ENCODE results near the gene ABCG5. TPM values are rescaled to one million over a fixed set of nuclear protein-coding genes. Genes with fewer than 3 reads are reported as not detected.

Gene ABCG5
- total RNA-seq, 1 donor from 2014 or later = 0.96 TPM

- DNase-seq (ENCODE audit: low spot score) = no peak
Observed at GRCh38 chr2:43810452-43810851, 28.2 kb downstream of the ABCG5 start.

DNA sequence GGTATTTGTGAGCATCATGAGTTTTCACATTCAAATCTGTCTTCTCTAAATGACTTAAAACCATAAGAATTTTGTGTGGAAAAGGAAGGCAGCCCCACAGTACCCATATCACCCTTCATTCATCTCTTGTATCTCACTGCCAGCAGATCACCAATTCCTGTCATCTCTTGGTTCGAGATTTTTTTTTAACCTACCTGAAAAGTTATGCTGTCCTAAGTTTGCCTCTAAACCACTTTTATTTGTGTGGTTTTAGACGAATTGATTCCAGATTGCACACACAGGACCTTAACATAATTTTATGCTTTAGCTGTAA, 32.0 kb downstream of the ABCG5 start:
- no peak for DNase-seq (ENCODE audit: low spot score)

DNA sequence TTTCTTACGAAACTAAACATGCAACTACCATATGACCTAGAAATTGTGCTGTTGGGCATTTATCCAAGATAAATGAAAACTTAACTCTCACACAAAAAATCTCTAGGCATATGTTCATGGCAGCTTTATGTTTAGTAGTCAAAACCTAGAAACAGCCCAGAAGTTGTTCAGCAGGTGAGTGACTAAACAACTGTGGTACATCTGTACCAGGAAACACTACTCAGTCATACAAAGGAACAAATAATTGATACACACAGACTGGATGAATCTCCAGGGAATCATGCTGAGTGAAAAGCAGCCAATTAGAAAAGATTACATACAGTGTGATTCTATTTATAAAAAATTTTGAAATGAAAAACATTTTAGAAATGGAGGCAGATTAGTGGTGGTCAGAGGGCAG, 35.5 kb downstream of the ABCG5 start:
- DNase-seq (ENCODE audit: low spot score) = no peak

- DNase-seq (ENCODE audit: low spot score) = no peak
Observed at GRCh38 chr2:43802135-43802534, 36.5 kb downstream of the ABCG5 start.

GRCh38 chr2:43800894-43801293, 37.7 kb downstream of the ABCG5 start:
- DNase-seq (ENCODE audit: low spot score) = no peak

- DNase-seq (ENCODE audit: low spot score) = no peak
Observed at GRCh38 chr2:43798300-43798699, 40.3 kb downstream of the ABCG5 start.

GRCh38 chr2:43796206-43796605, 42.4 kb downstream of the ABCG5 start:
- DNase-seq (ENCODE audit: low spot score) = no peak

- no peak for DNase-seq (ENCODE audit: low spot score)
Observed at GRCh38 chr2:43794956-43795355, 43.7 kb downstream of the ABCG5 start.

DNA sequence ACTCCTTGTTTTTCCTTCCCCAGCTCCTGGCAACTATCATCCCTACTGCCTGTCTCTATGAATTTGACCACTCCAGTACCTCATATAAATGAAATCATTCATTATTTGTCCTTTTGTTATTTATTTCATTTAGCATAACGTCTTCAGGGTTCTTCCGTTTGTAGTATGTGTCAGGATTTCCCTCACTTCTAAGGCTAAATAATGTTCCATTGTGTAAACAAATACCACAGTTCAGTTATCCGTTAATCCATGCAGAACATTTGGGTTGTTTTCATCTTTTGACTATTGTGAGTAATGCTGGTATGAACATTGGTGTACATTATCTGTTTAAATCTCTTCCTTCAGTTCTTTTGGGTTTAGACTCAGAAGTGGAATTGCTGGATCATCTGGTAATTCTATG, 46.0 kb downstream of the ABCG5 start:
- no peak for DNase-seq (ENCODE audit: low spot score)

- DNase-seq (ENCODE audit: low spot score) = no peak
Observed at GRCh38 chr2:43791035-43791765, 47.4 kb downstream of the ABCG5 start.

- no peak for DNase-seq (ENCODE audit: low spot score)
Observed at GRCh38 chr2:43790147-43790546, 48.5 kb downstream of the ABCG5 start.

GRCh38 chr2:43788646-43789045, 50.0 kb downstream of the ABCG5 start:
- no peak for DNase-seq (ENCODE audit: low spot score)

DNA sequence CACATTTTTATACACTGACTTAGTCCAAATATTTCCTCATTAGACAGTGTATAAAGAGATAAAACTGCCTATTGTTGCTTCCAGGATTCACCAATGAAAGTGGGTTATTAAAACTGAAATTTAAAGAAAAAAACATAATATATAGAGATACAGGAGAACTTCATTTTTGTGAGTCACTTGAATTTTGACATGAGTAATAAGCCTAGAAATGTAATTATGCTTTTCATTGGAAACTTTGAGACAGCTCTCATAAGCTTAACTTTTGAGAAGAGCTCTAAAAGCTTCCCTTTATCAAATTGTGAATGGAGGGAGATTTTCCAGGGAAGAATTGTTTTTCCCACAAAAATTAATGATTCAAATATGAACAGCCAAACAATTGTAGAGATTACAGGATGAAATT, 50.7 kb downstream of the ABCG5 start:
- no peak for DNase-seq (ENCODE audit: low spot score)

DNA sequence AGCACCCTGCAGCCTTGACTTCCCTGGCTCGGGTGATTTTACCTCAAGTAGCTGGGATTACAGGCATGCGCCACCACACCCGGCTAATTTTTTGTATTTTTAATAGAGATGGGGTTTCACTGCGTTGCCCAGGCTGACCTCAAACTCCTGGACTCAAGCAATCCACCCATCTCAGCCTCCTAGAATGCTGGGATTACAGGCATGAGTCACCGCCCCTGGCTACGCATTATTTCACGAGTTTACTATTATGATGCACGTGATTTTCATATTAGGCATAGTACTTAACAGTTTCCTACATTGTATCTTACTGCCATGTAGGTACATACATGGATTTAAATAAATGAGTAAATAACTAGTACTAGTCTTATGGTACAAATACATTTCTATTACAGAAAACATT, 60.4 kb downstream of the ABCG5 start:
- no peak for DNase-seq (ENCODE audit: low spot score)

GRCh38 chr2:43777306-43777926, 61.2 kb downstream of the ABCG5 start:
- DNase-seq (ENCODE audit: low spot score) = no peak

- DNase-seq (ENCODE audit: low spot score) = no peak
Observed at GRCh38 chr2:43776324-43776723, 62.3 kb downstream of the ABCG5 start.

GRCh38 chr2:43774617-43775016, 64.0 kb downstream of the ABCG5 start:
- no peak for DNase-seq (ENCODE audit: low spot score)

DNA sequence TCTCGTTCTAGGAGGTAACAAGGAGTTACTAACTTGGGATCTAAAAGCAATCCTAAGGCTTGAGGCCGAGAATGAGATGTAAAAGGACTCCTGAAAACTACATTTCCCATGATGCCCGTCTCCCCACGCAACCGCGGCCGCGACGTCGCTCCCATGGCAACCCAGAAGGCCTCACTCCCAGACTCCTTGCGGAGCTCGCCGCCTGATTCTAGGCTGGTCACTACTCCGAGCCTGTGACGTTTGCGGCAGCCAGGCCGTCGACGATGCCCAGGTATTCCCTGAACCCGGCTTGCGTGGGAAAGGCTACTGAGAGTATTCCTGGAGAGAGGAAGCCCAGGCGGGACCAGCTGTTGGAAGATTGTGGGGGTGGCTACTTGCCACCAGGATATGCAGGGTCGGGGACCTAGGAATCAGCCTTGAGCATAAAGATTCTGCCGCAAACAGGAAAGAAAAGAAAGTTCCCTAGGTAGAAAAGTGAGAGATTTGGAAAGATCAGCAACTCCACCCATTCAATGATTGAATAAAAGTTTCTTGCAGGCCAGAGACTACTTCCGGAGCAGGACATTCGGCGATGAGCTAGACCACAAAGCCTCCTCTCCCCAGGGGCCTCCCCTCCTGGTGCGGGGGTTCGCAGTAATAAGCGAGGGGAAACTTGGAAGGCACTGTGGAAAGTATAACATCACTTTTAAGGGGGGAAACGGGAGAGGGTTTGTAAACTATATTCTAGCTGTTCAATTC, 64.6 kb downstream of the ABCG5 start, which contains the start of gene DYNC2LI1:
TSS of gene DYNC2LI1 (plus strand) at position 164 of the 738 bp plus-strand sequence. CDS start at position 264, 100 bp downstream.
- DNase-seq (ENCODE audit: low spot score) = peak; percentile 96

GRCh38 chr2:43766006-43766405, 72.6 kb downstream of the ABCG5 start:
- no peak for DNase-seq (ENCODE audit: low spot score)

GRCh38 chr2:43764086-43764705, 74.4 kb downstream of the ABCG5 start:
- no peak for DNase-seq (ENCODE audit: low spot score)

GRCh38 chr2:43763091-43763490, 75.5 kb downstream of the ABCG5 start:
- no peak for DNase-seq (ENCODE audit: low spot score)

Measured in umbilical cord (tissue), 2 donors.